NCI-H1105 (cell line): Measurements from ENCODE around the gene C18orf32.
"Not testable (repeated sequence)": the region's sequence is repeated elsewhere in the genome, so short reads cannot be mapped to it uniquely, and the experiment has no call there.

ENCODE experiments used
- DNase-seq: peaks from one replicate; lab custom pipeline; 2025; lab: John Stamatoyannopoulos, UW

C18orf32 gene

DNA sequence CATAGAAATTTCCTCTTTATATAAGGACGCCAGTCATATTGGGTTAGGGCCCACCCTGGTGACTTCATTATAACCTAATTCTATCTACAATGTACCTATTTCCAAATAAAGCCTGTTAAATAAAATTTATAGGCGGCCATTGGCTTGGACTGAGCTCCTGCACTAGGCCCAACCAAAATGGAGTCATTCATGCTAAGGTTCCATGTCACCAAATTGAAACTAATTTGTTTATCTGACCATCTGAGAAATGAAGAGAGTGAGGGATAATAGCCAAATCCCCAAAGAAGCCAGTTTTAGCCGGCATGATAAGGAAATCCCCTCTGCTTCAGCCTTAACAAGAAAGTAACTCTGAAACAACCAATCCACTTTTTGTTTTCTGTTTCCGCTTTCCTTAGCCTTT is 19.4 kb downstream of the C18orf32 start:
- no peak for DNase-seq

DNA sequence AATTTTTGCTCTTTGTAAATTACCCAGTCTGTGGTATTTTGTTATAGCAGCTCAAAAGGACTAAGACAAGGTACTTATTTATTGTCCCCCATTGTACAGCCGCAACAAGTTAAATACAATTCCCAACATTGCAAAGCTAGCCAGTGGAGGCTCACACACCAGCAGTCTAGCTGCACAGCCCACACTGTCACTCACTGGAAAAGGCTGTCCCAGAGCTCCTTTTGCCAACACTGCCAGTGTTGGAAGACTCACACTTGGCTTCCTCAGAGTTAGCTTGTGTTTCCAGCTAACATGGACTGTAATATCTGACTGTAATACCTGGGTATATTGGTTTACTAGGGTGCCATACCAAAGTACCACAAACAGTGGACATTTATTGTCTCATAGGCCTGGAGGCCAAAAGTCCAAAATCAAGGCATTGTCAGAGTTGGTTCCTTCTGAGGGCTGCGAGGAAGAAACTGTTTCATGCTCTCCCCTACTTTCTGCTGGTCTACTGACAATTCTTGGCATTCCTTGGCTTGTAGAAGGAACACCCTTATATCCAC is 19.9 kb downstream of the C18orf32 start:
- DNase-seq = no peak

DNA sequence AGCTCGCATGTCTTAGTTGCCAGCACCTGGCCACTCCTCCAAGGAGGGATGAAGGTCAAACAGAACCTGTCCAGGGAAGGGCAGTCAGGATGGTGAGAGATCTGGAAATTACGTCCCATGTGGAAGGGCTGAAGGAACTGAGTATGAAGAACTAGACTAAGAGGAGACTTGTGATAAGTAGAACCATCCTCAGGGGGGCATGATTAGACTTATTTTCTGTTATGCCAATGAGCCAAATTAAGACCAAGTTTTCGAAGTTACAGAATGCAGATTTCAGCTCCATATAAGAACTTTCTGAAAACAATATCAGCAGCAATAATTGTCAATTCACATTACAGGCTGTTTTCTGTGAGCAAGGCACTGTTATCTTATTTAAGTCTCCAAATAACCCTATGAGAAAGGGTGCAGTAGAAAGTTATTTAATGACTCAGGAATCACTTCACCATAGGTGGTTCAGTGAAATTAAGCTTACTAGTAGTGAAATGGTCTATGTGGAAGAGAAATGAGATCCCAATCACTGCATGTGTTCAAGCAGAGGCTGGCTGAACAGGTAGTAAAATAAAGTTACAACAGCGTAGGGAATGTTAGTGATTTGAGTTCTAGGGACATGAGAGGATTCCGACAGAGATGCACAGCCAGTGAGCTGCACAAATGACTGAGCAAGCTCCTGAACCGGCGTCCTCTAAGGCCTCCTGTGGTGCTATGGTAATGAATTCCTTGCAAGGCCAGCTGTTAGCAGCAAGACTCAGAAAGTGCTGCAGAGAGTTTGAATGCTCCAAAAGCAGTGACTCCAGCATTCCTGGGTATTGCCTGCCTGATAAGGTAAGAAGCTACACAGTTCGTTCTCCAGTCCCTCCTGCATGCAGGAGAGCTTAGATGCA is 22.1 kb downstream of the C18orf32 start:
- DNase-seq = no peak

DNA sequence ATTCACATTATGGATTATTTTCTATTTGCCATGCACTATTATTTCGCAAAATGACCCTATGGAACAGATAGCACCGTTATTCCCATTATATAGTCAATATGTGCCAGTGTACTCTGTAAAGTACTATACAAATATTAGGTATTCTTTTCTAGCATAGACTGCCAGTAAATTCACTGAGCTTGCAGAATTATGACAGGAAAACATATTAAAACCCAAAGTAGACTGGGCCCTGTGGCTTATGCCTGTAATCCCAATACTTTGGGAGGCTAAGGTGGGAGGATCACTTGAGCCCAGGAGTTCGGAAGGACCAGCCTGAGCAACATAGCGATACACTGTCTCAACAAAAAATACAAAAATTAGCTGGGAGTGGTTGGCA is 25.4 kb downstream of the C18orf32 start:
- DNase-seq = no peak

DNA sequence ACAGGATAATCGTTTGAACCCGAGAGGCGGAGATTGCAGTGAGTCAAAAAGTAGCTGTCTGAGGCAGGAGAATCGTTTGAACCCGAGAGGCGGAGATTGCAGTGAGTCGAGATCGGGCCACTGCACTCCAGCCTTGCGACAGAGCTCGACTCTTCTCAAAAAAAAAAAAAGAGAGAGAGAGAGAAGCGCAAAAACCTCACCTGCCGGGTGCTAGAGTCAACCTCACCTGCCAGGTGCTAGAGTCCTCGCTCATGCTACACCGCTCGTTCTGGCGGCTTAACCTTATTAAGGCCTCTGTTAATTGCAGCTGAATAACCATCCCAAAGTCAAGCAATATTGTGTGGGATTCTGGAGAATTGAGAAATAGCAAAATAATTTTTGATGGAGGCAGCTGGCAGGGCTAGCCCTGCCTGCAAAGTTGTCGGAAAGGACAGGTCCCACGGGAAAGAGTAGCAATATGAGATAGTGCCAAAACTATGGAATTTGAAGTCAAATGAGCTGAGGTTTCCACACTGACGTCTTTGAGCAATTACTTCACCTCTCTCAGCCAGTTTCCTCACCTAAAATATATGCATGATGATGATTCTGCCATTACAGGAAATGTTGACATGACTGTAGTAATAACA is 25.9 kb downstream of the C18orf32 start:
- peak; percentile 45 for DNase-seq

DNA sequence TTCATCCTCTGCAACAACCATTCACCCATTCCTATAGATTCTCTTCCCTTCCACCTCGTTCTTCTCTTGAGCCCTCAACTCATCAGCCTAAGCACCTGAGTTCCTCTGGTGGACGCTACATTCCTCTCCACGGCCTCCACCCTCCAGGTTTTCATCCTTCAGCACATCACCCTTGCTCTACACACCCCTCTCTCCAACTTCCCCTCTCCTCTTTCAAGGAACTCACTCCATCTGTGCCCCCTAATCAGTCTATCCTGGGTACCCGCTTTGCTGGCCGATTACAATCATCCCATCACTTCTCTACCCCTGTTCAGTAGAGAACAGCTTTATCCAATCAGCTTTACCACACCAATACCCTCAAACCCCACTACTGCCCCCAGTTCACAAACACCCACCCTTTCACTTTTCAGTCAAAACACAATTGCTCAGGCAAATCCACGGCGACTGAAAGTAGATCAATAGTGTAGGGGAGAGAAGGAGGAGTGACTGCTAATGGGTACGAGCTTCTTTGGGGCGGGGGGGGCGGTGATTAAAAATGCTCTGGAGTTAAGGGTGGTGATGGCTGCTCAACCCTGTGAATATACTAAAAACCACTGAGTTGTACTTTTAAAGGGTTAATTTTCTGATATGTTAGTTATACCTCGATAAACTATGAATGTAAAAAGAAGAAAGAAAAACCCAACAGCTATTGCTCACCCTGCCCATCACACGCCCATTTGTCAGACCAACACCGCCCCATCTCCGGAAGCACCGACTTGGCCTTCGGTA is 27.4 kb downstream of the C18orf32 start:
- no peak for DNase-seq

DNA sequence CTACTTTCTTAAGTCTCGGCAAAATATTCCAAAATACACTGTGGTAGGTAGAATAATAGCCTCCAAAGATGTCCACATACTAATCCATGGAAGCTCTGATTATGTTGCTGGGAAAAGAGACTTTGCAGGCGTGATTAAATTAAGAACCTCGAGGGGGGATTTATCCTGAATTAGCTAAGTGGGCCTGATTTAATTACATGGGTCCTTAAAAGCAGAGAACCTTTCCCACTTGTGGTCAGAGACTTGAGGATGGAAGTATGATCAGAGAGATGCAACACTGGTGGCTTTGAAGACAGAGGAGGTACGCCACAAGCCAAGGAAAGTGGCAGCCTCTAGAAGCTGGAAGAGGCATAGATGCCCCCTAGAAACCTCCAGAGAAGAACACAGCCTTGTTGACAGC is 29.4 kb downstream of the C18orf32 start:
- no peak for DNase-seq

DNA sequence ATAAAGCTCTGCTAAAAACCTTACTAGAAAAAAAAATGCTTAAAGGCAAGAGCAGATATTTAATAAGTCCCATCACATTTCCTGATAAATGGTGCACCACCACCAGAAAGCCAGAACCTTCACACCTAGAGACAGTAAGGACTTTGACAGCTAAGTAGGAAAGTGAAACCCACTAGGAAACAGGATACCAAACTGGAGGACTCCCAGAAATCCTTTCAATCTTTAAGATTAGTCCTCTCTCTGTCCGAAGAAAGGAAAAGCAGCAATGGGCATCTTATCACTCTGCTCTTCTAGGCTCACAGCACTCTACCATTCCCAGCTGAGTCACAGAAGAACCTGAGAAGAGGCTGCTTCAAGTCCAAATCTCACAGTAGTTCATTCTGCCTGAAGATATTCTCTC is 30.2 kb downstream of the C18orf32 start:
- DNase-seq = no peak

DNA sequence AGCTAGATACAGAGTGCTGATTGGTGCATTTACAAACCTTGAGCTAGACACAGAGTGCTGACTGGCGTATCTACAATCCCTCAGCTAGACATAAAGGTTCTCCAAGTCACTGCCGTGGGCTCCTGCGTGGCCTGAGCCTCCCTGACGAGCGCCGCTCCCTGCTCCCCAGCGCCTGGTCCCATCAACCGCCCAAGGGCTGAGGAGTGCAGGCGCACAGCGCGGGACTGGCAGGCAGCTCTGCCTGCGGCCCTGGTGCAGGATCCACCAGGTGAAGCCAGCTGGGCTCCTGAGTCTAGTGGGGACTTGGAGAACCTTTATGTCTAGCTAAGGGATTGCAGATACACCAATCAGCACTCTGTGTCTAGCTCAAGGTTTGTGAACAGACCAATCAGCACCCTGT is 34.5 kb downstream of the C18orf32 start:
- DNase-seq = not testable (repeated sequence)

DNA sequence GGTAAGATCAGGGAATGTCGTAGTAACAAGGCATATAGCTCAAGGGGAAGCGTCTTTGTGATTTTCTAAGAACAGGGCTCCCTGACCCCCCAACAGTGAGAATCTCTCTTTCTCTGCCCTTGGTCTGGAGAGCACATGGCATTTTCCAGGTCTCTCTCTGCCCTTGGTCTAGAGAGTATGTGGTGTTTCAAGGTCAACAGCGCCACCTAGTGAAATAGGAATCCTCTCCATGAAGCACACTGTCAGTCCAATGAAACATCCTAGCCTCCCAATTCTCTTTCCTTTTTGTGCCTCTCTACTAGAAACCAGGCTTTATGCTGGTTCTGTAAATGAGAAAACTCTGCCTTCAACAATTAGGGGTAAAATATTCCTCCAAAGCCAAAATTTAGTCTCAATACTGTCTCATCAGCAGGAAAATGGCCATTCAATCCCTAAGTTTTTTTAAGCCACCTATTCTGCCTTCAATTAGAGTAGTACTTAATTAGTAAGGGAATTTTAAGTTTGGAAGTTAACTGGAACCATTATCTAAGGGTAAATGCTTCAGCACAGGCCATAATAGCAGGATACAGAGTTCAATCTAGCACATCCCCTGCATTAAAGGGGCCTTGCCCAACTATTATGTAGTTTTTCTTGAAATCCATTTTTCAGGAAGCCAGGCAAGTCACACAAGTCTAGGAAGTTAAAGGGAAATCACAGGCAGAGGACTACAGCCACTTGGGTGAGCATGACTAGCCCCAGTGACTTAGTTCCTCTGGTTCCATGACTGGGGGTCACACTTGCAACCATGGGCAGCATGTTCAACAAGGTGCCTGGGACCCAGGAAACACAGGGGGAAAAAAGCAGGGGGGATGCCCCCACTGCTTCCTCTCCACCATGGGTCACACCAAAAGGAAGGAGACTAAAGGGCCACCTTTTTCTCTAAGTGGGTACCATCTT is 39.0 kb downstream of the C18orf32 start:
- peak; percentile 36 for DNase-seq

DNA sequence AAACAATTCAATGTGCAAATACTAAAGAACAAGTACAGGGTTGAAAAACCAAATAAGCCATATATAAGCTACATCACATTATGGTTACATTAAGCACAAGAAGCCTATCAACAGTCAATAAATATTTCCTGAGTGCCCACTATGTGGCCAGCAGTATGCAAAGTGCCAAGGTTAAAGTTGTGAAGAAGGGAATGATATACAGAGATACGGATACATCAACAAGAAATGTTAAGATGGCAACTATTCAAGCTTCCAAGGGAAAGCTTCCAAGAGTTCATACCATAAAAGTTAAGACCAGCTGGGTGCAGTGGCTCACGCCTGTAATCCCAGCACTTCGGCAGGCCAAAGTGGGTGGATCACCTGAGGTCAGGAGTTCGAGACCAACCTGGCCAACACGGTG is 40.6 kb downstream of the C18orf32 start:
- DNase-seq = no peak

DNA sequence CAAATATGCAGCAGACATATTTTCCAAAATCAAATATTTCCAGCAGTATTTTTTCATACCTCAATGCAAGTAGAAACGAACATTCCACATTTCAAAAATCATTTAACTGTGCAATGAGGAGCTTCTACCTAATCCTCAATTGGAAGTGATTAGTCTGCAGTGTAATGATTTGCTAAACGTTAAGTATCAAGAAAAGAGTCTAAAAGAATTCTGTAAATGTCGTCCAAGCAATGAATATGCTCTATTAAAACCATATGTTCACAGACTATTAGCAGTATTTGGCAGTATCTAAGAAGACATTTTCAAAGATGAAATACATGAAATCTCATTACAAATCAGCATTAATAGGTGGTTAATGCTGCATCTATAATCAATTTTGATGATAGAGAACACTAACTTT is 42.5 kb downstream of the C18orf32 start:
- no peak for DNase-seq

DNA sequence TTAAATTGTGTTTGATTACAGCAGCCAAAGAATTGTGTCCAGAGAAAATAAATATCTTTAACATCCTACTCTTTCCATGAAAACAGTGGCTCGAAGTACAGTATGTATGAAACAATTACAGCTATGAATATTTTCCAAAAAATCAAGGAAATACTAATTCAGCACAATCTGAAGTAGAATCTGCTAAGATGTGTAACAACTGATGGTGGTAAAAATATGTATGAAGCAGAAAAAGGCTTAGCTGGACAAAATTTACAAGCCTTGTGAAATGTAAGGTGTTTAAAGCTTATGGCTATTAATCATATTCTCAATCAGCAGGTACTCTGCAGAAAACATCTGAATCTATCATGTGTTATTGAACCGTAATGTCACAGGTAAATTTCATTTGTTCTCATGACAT is 43.2 kb downstream of the C18orf32 start:
- DNase-seq = no peak

DNA sequence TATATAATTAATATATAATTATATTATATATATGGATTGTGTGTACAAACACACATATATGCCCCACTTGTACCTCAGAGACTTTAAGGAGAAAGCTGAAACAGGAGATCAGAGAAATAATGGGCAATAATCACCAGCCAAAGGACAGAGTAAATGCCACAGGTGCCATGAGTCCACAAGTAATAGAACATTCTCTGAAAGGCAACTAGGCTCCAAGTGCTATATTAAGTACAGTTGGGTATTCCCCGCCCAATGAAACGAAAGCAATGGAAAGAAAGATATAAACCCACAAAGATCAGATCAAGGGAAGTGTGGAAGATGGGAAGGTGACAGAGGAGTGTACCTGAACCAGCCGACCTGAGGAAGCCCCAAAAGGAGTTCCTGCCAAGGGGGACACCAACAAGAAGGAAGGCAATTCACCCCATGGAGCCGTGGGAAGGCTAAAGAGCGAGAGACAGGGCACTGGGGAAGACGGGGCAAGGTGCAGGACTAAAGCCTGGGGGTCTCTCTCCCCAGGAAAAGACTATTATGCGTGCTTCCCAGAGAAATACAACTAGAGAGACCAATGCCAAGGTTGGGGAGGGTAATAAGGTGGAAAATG is 45.6 kb downstream of the C18orf32 start:
- DNase-seq = no peak

DNA sequence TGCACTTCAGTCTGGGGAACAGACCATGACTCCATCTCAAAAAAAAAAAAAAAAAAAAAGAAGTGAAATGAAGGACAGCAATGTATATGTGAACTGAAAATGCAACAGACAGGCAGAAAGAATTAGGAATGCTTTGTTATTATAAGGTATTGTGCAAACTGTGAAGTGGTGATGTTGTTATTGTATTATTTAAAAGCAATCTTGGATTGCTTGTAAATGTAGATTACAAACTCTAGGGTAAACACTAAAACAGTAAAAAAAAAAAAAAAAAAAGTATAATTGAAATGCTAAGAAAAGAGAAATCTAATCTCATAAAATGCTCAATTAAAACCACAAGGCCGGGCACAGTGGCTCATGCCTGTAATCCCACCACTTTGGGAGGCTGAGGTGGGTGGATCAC is 51.9 kb downstream of the C18orf32 start:
- no peak for DNase-seq

DNA sequence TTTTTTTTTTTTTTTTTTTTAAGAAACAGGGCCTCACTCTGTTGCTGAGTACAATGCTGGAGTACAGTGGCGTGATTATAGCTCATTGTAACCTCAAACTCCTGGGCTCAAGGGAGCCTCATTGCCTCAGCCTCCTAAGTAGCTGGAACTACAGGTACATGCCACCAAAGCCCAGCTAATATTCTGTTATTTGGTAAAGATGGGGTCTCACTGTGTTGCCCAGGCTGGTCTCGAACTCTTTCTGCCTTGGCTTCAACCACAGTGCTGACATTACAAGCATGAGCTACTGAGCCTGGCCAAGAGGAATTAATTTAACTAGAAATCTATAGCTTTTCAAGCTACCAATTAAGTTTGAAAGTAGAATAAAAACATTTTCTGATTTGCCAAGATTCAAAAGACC is 54.4 kb downstream of the C18orf32 start:
- no peak for DNase-seq

DNA sequence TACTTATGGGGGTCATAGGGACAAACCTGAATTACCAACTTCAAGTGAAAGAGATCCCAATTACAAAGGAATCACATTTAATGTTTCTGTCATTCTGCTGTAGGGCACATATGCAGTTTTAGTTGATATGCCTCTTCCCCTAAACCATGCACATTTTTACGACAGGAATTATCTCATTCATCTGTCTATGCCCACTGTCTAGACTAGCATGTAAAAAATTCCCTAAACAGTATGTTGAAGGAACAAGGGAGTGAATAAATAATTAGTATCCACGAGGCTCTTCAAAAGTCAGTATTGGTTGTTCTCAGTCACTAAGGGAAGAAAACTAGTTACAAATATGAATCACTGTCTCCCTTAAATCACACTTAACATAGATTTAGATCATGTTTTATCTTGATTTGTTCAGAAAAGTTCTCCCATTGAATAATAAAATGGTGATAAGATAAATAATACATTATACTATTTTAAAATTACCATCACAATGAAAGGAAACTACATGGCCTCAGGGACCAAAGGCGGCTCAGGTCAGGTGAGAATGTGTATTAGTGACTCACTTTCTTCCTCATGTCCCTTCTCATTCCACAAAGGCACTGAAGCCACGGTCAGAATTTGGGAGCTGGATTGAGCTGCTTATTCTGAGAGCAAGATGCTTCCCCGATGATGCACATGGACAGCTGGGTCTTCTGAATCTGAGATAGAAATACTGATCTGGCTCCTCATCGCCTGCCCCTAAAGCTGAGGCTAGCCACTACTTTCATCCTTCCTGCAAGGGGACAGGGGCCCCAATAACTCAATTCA is 55.7 kb downstream of the C18orf32 start:
- DNase-seq = no peak
